NCI-H2171 treated with DMSO at 0.1 percent for 48 hours (cell line): ENCODE measurements around the gene RSAD2.
"Not testable (repeated sequence)": the region's sequence is repeated elsewhere in the genome, so short reads cannot be mapped to it uniquely, and the experiment has no call there.

Experiments used
- DNase-seq: peaks from one replicate; lab custom pipeline; 2025; lab: John Stamatoyannopoulos, UW

Gene RSAD2

GRCh38 chr2:6864231-6864754 is 13.3 kb upstream of the RSAD2 start:
- DNase-seq = no peak

- no peak for DNase-seq
Measured at GRCh38 chr2:6864923-6865345, 12.6 kb upstream of the RSAD2 start.

DNA sequence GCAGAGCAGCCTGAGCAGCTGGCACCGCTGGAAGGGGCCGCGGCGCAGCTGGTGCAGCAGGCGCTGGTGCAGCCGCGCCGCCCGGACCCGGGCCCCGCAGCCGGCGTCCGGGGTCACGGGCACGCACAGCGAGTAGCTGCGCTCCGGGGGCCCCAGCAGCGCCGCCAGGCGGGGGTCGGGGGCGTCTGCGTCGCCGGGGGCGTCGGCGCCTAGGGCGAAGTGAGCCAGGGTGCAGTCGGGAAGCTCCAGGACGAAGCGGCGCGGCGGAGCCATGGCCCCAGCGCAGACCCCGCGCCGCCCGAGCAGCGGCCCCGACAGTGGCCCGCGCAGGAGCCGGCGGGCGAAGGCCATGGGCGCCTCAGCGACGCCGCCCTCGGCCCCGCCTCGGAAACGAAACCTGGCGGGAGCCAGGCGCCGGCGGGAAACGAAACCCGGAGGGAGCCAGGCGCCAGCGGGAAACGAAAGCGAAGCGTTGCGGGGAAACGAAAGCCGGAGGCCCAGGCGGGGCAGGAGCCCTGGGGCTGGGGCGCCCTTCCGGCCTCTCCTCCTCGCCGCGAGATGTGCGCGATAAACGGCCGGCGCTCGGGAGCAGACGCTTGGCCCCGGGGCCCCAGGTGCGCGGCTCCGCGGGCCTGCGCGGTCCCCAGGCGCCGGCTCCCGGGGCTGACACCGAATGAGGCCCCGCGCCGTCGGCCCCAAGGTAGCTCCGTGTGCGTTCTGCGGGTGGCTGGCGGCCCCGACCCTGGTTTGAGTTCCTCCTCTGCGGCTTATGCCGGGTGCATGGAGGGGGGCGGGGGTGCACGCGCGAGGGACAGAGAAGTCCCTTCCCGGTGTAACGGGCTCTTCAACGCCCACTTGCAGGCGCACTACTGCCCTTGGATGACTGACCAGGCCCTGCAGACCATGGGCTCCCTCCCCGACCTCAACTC is 12.0 kb upstream of the RSAD2 start, which contains the start of gene CMPK2:
Gene CMPK2 (minus strand): TSS at position 562 of the 929 bp plus-strand sequence. CDS start 211 bp downstream, at position 351.
- DNase-seq = peak; percentile 75

DNA sequence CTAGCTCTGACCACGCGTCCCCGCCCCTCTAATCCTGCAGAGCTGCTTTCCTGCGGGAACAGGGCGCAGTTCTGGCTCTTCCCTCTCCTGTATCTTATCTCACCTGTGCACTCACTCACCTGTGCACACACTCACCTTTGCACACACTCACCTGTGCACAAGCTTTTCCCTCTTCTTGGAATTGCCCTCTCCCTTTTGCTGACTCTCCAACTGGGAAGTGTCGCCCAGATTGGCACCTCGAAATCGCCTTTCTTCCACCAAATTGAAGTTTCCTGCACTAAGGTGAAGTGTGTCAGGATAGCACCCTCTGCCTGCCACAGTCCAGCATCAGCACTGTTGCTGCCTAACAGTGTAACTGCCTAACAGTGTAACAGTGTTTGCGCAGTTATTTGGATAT is 11.3 kb upstream of the RSAD2 start:
- DNase-seq = peak; percentile 74

GRCh38 chr2:6866982-6867381 is 10.6 kb upstream of the RSAD2 start:
- no peak for DNase-seq

GRCh38 chr2:6872394-6872793 is 5.2 kb upstream of the RSAD2 start:
- DNase-seq = no peak

GRCh38 chr2:6874032-6874431 is 3.5 kb upstream of the RSAD2 start:
- no peak for DNase-seq

DNA sequence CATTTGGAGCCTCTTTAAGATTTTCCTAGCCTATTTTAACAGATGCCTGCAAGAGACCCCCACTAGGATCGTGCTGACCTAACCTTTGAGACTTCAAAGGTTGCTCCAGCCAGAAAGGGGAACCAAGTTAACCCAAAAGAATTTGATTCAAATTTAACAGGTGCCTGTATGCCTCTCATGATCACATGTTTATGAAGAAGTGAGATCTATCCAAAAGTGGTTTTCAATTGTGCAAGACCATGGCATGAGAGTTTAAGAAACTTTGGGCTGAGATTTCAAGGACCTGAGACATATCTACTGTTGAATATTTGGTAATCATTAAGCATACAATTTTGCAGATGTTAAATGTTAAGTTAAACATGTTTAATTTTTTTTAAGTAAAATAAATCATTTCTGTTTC is 1.3 kb upstream of the RSAD2 start:
- DNase-seq = no peak

- DNase-seq = no peak
Measured at GRCh38 chr2:6878549-6878948, 972 bp downstream of the RSAD2 start.

- DNase-seq = no peak
Measured at GRCh38 chr2:6879011-6879410, 1.4 kb downstream of the RSAD2 start.

DNA sequence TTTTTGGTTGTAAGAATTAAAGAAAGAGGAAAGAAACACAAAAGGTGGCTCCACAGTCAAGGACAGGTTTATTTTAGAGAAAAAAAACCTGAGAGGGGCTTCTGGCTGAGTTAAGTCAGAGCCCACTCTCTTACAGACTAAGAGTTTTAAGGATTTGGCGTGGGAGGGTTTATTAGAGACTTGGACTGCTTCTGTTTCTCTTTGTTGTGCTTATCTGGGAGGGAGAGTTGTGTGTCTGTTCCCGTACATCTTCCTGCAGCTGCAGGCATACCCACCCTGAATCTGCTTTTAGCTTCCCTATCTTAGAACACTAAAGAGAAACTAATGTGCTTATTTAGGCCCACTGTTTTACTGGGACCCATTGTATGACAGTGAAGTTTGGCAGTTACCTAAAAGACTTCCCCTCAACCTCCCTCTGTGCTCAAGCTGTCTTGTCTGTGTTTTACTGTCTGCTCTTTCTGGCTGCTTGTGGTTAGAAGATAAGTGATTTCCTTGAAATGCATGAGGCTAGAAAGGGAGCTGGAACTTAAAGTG is 2.7 kb downstream of the RSAD2 start:
- no peak for DNase-seq

DNA sequence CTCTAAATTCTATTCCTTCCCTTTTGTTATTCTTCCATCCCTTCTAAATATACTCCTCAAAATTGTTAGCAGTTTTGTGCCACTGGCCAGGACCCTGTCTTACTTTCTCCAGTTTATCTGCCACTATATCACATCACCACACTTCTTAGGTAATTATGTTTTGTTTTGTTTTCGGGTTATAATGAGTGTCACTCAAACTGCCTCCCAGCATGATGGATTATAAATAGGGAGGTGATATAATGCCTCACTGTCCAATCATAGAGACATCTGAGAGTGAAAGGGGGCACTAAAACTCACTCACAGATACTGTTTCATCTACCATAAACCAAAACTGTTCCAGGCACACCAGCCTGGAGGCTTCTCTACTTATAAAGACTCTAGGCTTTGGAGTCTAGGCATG is 3.5 kb downstream of the RSAD2 start:
- DNase-seq = peak; percentile 15

DNA sequence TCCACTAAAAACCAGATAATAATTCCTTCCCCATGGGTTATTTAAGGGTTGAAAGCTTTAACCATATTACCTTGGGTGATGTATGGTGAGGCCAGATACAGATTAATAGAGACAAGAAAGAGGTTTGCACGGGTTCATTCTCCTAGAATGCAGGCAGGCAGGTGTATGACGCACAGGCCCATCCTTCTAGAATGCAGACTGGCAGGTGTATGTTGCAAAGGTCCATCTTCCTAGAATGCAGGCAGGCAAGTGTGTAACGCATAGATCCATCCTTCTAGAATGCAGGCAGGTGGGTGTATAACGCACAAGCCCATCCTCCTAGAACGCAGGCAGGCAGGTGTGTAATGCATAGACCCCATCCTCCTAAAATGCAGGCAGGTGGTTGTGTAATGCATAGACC is 3.9 kb downstream of the RSAD2 start:
- no peak for DNase-seq

GRCh38 chr2:6883448-6884122 is 6.0 kb downstream of the RSAD2 start:
- no peak for DNase-seq

DNA sequence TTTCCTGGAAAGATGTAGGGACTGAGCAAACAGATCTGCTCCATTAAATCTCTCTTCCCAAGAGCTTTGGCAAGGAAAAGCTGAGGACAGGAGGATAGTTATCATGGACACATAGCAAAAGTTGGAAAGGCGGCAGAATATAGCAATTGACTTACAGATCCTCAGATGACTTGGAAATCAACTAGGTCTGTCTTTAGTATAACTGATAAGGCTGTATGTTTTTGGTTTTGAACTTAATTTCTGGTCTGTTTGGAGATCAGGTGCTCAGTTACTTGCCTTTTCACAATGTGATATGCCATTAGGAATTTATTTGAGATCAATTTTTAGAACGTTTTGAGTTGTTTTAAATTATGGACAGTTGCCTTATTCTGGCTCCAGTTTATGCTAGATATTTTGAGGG is 8.0 kb downstream of the RSAD2 start:
- no peak for DNase-seq

DNA sequence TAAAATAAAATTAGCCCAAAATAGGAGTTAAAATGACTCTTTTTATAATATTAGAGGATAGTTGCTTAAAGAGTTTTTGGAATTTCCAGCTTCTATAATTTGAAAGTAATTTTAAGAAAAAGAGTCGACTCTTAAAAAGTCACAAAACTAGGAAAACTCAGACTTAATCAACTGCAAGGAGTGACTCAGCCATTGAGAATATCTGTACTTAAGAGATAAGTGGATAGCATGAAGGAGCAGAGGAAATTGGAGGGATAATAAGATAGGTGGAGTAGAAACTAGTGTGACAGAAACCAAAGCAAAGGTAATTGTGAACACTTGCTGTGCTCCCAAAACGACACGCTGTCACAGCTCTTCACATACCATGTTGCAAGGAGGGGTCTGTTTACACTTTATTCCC is 8.4 kb downstream of the RSAD2 start:
- DNase-seq = no peak

GRCh38 chr2:6887751-6888192 is 10.2 kb downstream of the RSAD2 start:
- no peak for DNase-seq

DNA sequence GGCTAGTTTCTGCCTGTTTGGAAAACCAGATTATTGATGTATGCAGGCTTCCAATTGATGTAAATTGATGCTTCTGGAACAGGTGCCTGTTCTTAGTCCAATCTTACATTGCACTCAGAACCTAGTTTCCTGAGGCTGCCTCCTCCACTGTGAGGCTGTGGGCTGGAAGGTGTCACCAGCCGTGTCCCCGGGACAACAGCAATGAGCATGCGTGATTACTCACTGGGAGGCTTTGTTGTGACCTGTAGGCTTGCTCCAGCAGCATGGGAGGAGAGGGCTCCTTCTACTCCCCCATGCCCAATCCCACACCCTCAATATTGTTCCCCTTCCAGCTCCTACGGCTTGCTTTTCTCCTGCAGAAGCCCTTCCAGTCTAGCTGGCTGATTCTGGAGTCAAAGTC is 11.1 kb downstream of the RSAD2 start:
- DNase-seq = no peak

GRCh38 chr2:6893876-6894482 is 16.4 kb downstream of the RSAD2 start:
- DNase-seq = no peak

- DNase-seq = peak; percentile 42
Measured at GRCh38 chr2:6896930-6897759, 19.6 kb downstream of the RSAD2 start.

DNA sequence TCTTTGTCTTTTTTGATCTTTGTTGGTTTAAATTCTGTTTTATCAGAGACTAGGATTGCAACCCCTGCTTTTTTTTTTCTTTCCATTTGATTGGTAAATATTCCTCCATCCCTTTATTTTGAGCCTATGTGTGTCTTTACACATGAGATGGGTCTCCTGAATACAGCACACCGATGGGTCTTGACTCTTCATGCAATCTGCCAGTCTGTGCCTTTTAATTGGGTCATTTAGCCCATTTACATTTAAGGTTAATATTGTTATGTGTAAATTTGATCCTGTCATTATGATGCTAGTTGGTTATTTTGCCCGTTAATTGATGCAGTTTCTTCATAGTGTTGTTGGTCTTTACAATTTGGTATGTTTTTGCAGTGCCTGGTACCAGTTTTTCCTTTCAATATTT is 25.0 kb downstream of the RSAD2 start:
- not testable (repeated sequence) for DNase-seq
